Epidermal melanocyte (primary cell): ENCODE data around the gene C19orf81.

ENCODE experiments used
- DNase-seq: peaks from one replicate; pipeline ENCODE4 v3.0.0; 2011; ENCODE audit warnings: low spot score; ENCODE audit not compliant: insufficient read length

Gene C19orf81

DNA sequence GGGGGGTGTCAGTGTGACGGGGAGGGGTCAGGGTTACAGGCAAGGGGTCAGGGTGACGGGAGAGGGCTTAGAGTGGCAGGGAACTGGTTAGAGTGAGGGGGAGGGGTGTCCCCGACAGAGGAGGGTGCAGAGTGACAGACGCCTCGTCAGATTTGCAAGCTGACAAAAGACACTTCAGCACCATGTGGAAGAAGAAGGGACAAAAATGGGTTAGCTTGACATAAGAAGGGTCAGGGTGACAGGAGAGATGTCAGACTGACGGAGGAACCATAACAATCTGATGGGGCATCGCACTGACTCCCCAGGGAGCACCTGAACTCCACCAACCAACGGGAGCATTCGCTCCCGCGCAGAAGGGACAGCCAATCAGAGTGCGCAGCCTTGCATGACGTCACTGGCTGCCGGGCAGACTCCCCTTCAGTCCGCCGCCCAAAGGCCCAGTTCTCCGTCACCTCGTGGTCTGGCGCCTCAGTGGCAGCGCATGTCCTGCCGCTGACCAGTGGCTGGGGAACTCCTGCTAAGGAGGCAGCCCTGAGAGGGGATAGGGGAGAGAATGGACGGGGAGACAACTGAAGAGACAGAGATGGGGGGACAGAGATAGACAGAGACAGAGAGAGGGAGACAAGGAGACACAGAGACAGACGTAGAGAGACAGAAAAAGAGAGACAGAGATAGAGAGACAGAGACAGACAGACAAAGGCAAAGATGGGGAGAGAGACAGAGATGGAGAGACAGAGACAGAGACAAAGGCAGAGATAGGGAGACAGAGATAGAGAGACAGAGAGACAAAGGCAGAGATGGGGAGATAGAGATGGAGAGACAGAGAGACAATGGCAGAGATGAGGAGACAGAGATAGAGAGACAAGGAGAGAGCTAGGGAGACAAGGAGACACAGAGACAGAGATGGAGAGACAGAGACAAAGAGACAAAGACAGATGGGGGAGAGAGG, 30.2 kb downstream of the C19orf81 start:
- DNase-seq = peak; percentile 97

GRCh38 chr19:50686310-50687032, 37.2 kb downstream of the C19orf81 start:
- DNase-seq = no peak

DNA sequence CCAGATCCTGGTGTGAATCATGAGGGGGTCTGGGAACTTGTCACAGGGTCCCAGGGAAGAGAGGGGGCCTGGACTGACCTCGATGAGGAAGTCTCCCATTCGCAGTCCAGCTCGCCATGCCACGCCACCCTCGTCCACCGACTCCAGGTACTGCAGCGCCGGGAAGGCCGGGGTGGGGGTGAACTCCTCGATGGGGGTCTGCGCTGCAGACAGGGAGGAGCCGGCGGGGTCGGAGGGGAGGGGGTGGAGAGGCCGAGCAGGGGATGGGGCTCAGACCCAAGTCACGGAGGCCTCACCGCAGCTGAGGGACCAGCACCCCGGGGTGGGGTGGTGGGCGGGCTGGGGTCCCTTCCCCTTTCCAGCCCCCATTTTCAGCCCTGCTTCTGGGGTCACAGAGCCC, 39.5 kb downstream of the C19orf81 start:
- no peak for DNase-seq

DNA sequence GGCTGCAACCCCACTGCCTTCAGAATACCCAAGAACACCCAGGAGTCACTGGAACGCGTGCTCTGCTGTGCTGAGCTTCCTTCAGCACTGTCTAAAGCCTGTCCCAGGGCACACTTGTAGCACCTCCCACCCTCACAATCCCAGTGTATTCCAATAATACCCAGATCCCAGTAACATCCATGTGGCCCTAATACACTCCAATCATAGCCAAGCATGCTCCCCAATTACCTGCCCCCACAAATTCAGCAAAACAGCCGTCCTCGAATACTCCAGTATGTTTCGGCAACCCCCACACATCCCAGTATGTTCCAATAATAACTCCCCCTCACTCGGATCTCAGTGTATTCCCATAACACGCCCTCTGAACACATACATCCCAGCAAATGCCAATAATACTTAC, 41.2 kb downstream of the C19orf81 start:
- no peak for DNase-seq

DNA sequence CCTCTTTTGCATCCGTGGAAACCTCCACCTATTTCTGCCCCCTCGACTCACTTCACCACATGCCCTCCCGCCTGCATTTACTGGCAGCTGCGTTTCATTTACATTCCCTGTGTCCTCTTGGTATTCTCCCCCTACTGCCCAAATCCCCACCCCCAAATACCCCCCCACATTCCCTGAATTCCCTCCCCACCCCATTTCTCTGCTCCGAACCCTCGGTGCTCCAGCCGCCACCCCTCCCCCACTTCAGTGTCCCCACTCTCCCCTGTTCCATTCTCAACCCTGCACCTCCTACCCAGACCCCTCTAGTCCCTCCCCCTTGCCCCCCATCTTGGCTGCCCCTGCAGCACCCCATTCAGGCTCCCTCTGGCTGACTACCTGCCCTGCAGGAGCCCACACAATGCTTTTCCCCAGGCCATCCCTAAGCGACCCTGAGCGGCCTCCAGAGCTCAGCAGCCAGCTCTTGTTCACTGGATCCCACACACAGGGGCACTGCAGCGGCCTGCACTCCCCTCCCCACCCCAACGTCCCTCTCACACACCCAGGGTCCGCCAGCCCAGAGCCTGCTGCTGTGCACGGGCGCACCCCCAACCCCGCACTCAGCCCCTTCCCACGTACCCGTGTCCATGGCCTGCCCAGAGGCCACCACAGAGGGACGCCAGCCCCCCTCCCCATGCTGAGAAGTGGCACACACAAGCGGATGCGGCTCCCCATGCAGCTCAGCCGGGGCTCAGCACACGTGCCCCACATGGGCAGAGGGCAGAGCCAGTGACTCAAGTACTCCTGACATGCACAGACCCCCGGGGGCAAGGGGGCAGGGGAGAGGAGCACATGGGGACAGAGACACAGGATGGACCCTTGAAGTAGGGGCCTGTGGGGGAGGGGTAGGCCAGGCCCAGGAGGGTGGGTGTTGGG, 44.1 kb downstream of the C19orf81 start:
- no peak for DNase-seq

DNA sequence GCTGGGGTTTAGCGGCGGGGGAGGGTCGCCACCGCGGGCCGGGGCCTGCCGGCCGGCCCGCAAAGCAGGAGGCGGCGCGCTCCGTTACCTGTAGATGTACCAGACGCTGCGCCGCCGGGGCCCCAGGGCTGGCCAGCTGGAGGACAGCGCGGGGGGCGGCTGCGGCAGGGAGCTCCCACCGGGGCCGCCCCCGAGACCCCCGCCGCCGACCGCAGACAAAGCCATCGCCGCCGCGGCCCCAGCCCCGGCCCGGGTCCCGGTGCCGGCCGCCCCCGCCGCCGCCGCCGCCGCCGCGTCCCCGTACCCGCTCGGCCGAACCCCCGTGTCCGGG, 45.5 kb downstream of the C19orf81 start:
- no peak for DNase-seq

GRCh38 chr19:50695251-50696093, 46.2 kb downstream of the C19orf81 start:
- DNase-seq = no peak

GRCh38 chr19:50696094-50696483, 46.8 kb downstream of the C19orf81 start:
- no peak for DNase-seq

GRCh38 chr19:50697414-50698124, 48.3 kb downstream of the C19orf81 start:
- DNase-seq = no peak

DNA sequence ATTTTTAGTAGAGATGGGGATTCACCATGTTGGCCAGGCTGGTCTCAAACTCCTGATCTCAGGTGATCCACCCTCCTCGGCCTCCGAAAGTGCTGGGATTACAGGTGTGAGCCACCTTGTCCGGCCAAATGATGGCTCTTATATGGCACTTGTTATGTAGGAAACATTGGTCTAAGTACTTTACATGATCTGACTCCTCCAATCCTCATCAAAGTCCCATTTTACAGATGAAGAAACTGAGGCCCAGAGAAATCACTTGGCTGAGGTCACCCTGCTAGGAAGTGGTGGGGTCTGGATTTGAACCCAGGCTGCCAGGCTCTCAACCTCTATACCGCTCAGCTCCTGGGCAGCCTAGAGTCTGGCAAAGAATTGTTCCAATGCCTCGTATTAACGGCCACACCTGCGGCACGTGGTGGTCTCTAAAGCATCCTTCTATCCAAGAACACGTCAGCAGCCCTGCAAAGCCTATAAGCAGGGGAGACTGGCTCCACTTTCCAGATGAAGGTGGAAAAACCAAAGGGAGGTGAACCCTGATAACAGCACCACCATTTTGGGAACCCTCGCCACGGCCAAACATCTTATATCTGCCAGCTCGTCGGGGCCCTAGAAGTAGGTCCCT, 52.2 kb downstream of the C19orf81 start:
- no peak for DNase-seq

GRCh38 chr19:50702158-50702870, 53.1 kb downstream of the C19orf81 start:
- DNase-seq = no peak

- no peak for DNase-seq
Observed at GRCh38 chr19:50702871-50703829, 53.9 kb downstream of the C19orf81 start.

- DNase-seq = no peak
Observed at GRCh38 chr19:50703915-50704796, 54.9 kb downstream of the C19orf81 start.

- peak; percentile 89 for DNase-seq
Observed at GRCh38 chr19:50705422-50706019, 56.3 kb downstream of the C19orf81 start.

GRCh38 chr19:50706387-50706786, 57.1 kb downstream of the C19orf81 start:
- DNase-seq = no peak

DNA sequence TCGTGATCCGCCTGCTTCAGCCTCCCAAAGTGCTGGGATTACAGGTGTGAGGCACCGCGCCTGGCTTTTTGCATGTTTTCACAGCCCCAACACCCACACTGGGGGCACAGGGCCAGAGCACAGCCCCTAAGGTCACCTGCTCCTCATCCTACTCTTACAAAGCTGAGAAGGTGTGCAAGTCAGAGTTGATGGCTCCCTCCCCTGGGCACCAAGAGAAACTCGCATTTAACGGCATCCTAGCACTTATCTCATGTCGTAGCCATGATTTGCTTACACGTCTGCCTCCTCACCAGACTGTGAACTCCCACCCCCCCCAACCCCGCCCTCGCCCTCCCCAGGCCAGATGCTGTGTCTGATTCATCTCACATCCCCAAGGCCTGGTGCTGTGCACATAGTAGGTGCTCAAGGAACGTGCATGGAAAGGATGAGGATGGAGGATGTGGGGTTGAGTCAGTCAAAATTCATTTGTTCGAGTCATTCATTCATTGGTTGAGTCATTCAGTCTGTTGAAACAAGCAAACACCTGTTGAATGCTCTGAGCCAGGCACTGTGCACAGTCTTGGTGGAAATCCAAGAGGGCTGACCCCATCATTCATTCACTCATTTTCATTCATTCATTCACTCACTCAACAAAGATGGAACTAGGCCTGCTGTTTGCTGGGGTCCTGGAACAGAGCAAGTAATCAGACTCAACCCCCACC, 59.1 kb downstream of the C19orf81 start:
- no peak for DNase-seq
